Activated CD8-positive, alpha-beta memory T cell treated with anti-CD3 and anti-CD28 coated beads, Interleukin-2, amount 50 U/mL, for 4 hours (primary cell): ENCODE data around the gene ZNRF3.

Source experiments
- DNase-seq: peaks from one replicate; pipeline ENCODE4 v3.0.0-alpha.2; 2020

The ZNRF3 gene

DNA sequence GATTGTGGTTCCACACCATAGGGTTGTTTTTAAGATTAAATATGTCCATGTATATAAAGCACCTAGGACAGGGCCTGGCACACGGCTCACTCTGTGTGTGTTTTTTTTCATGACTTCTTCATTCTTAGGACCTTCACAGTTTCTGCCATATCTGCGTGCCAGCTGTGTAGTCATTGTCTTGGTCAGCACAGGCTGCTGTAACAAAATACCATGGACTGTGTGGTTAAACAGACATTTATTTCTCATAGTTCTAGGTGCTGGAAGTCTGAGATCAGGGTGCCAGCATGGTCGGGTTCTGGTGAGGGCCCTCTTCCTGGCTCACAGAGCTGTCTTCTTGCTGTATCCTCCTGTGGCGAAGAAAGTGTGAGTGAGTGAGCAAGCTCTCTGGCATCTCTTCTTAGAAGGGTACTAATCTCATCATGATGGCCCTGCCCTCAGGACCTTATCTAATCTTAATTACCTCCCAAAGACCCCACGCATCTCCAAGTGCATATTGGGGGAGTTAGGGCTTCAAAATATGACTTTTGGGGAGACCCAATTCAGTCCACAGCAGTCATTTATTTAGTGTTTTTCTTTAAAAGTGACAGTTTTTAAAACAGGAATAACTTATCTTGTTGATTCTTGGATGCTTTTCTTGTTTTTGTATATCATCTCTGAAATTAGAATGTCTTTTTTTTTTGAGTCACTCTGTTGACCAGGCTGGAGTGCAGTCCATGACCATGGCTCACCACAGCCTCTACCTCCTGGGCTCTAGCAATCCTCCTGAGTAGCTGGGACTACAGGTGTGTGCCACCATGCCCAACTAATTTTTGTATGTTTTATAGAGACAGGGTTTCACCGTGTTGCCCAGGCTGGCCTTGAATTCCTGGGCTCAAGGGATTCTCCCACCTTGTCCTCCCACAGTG, 70.9 kb downstream of the ZNRF3 start:
- no peak for DNase-seq

DNA sequence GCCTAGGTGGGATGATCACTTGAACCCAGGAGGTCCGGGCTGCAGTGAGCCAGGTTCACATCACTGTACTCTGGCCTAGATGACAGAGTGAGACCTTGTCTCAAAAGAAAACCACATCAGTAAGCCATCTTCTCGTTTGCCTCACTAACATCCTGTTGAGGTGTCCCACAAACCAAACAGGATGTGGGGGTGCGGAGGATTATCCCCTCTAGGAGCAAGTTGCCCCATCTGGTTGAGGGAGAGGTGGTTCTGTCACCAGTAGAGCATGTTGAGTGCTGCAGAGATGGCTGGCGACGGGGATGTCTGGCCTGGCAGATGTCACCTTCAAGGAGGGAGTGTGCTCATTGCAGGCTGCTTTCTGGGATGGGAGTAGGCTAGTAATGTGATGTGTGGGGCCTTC, 72.4 kb downstream of the ZNRF3 start:
- peak; percentile 71 for DNase-seq

DNA sequence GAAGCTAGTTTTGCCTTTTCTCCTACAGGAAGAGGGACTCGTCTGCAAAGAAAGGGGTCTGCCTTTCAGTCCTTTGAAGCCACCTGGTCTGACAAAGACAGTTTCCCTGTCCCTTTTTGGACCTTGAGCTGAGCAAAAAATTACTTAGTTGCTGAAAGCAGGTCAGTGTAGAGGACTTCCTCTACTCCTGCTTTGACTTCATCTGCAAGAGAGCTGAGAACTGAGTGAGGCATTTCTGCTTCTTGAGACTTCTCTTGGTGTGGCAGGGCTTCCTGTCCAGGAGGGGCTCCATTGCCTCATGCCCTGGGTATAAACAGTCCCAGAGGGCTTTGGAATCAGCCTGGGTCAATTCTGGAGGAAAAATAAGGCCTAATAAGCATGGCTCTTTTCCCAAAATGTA, 73.1 kb downstream of the ZNRF3 start:
- DNase-seq: no peak

DNA sequence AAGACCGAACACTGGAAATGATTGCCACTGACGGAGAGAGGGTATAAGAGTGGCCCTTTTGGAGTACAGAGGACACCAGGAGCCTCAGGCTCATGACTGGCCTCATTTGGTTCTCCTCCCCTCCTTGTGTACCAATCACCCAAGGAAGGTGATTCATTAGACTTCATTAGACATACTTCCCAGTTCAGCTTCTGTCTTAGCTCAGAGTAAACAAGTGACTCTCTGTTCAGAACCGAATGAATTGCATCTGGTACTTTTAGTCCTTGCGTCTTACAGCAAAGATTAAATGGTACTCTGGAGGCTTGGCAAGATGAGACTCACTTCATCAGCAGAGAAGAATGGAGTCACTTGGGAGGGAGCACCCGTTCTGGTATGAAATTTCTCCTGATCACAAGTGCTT, 75.2 kb downstream of the ZNRF3 start:
- no peak for DNase-seq

DNA sequence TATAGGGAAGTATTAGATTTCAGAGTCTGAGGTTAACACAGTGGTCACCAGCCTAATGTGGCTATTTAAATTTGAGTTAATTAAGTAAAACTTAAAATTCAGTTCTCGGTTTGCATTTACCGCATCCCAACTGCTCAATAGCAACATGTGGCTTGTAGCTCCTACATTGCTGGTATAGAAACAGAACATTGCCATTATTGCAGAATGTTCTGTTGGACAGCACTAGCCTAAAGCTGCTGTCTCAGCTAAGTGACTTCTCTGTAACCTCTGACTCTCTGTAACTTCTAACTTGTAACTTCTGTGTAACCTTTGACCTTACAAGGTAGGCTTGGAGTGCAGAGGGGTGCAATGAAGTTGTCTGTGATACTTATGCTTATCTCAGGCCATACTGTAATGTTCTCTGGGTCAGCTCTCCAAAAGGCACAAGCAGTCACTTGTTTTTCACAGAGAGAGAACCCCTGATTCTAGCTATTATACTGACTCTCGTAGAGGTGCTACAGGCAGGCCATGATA, 78.7 kb downstream of the ZNRF3 start:
- no peak for DNase-seq

DNA sequence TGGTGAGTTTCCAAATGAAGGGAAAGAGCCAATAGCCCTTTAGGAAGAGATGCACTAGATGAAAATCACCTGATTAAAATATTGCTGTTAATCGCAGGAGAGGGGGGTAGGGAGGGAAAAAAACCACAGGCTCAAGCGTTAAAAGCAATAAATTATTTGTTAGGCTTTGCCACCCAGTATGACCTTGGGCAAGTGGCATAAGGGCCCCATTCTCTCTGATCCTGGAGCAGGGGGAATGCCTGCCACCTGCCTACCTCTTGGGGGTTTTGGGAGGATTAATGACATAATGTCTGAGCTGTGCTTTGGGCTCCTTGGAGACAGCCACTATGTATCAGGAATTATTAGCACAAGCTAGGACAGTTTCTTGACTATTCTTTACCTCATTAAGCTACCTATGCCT, 80.0 kb downstream of the ZNRF3 start:
- DNase-seq: no peak

DNA sequence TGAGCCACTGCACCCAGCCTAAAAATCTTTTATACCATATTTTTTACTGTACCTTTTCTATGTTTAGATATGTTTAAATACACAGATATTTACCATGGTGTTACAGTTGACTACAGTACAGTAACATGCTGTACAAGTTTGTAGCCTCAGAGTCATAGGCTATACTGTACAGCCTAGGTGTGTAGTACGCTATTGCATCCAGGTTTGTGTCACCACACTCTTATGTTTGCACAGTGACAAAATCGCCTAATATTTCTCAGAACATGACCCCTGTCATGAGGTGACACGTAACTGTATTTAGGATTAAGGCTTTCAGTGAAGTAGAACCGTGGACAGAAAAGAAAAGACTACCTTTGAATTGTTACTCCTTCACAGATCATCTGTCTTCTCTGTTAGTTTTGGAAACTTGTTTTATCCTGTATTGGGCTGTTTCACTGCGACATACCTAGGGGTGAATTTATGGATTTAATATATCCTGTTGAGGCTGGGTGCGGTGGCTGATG, 83.8 kb downstream of the ZNRF3 start:
- DNase-seq: no peak

DNA sequence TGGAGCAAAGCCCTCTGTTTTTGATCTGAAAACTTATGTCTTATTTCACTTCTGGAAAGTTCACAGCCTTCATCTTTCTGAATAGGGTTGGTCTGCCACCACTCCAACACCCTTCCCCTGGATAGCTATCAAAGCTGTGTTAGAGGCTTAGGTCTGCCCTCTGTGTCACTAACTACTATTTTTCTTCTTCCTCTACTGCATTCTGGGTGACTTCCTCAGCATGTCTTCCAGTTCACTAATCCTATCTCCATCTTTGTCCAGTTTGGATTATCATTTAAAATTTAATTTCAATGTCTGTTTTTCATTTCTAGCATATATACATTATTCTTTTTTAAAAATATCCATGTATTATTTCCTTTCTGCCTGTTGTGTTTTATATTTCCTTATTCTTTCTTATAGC, 84.6 kb downstream of the ZNRF3 start:
- no peak for DNase-seq

DNA sequence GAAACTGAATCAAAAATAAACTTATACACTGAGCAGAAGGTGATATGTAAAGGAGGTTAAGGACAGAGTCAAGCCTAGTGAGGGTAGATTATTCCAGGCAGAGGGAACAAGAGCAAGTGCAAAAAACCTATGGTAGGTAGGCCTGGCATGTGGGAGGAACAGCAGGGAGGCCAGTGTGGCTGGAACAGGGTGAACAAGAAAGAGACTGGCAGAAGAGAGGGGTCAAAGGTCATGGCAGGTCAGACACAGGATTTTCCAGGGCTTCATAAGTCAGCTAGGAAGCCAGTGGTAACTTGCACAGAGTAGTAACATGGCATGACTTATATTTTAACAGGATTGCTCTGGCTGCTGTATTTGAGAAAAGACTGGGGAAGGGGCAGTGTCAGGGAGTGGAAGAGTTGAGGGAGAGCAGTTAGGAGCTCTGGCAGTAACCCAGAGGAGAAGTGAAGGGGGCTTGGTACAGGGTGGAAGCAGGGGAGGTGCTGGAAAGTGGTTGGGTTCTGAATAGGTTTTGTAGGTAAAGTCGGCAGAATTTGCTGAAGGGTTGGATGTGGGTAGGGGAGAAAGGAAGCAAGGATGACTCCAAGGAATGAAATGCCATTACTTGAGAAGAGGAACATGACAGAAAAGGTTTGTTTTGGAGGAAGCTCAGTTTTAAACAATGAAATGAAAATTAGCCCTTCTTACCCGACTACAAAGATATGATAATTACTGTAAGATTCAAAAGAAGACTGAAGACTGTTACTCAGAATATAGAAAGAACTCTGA, 86.2 kb downstream of the ZNRF3 start:
- DNase-seq: no peak

DNA sequence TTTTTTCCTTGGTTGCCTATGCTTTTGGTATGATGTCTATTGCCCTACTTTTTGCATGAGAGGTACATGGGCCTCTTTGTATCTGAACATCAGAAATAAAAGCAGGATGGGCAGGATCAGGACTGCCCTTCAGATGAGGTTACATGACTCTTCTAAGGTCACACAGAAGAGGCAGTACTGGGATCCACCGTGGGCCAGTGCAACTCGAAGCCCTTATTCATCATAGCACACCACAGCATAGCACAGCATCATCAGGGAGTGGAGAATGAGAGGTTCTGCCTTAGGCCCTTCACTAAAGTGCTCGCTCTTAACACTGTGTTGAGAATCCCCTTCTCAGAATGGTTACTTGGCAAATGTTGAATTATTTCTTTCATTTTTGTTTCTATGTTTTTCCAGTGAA, 90.0 kb downstream of the ZNRF3 start:
- DNase-seq: no peak

DNA sequence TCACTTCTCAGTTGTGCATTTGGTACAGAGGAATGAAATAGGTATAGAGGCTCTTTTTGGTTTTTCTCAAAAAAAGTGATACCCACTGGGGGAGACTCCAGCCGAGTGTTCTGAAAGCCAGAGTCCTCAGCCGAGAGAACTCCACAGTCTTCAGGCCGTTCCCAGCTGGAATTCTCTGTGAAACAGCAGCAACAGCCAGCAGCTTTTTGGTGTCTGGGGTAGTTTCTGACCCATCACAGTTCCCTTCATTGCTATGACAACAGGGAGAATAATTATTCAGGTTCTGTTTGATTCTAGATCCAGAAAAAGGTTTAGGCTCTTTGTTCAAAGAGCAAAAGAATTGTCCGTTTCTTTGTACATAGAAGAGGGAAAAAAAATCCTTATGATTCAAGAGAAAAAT, 93.7 kb downstream of the ZNRF3 start:
- DNase-seq: no peak

DNA sequence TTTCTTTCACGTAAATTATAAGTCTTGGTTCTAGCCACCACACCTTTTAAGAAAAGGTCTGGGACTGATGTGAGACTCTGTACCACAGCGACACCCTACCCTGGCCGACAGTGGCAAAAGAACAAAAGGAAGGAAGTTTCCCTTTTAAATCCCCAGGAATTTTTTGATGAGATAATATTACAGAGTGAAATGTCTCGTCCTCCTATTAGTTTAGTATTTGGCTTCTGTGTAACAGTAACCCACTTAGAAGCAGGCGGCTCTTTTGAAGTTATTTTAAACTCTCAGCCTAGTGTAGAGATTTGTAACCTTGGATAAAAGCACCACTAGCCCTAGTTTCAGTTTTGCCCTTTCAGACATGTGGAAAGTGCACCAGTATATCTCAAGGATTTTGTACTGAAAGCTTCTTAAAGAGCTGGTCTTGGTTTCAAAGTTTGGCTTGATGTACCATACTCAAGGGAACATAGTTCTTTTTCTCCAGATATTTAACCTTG, 94.2 kb downstream of the ZNRF3 start:
- no peak for DNase-seq

DNA sequence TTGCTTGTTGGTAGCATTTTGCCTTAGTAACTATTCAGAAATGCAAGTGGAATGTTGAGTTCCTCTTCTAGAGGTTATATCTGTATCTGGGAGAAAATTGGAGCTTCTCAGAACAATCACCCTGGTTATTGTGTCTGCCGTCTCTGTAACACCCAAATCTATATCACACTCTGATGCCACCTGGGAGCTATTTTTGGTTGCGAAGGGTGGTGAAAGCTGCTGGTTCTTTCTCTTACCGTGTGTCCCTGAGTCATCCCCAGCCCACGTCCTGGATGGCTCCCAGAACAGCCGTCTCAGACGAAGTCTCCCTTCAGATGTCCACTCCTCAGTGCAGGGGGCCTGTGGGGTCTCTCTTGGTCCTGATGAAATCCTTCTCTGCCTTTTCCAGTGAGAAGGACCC, 94.8 kb downstream of the ZNRF3 start:
- DNase-seq: no peak

DNA sequence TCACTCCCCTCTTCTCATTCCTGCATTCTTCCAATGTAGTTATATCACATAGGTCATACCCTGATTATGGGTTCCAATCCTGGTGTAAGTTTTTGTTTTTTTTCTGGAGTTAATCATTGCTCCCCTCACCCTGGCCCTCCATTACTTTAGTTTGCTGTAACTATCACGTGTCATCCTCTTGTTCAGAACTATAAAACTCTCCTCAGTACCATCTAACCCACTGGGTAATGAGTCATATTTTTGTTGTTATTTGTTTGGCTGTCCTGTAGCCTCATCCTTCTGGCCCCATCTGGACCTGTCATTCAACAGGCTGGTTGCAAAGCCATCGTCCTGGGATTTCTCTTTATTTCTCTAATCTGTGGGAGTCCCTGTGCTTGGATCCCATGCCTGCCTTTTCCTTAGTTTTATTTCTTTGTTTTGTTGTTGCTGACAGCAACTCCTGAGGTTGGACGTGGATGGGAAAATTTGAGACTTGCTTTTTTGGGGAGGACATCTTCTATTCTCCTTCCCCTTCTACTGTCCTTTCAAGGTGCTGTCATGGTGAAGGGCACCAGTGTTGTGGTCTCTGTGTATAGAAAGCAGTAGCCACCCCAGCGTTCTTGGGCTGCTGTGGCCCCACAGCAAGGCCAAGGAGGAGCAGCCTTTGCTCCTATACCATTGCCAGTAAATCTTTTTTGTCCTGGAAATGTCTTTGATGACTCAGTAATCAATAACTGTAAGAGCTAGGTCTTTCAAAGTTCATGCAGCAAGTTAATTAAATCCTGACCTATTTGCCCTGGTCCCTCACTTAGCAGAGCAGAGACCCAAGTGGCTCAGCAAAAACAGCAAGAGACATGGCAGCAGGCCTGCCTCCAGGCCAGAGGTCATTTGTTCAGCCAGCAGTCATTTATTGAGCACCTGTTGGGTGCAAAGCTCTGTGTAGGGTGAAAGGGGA, 95.8 kb downstream of the ZNRF3 start:
- DNase-seq: no peak

DNA sequence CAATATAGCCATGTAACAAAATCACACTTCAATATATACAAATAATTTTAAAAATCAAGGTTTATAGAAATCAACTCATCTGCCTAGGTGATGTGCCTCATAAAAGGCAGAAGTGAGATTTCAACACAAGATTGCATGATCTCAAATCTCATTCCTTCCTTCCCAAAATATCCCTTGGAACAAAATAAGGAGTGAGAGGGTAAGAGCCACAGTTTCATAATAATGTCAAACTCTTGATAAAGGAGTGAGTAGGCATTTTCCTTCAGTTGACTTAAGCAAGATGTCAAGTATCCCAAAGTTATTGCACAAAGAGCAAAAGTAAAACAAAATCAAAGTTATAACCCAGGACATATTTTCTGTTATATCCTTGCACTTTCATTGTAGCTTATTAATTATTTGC, 97.0 kb downstream of the ZNRF3 start:
- DNase-seq: no peak

DNA sequence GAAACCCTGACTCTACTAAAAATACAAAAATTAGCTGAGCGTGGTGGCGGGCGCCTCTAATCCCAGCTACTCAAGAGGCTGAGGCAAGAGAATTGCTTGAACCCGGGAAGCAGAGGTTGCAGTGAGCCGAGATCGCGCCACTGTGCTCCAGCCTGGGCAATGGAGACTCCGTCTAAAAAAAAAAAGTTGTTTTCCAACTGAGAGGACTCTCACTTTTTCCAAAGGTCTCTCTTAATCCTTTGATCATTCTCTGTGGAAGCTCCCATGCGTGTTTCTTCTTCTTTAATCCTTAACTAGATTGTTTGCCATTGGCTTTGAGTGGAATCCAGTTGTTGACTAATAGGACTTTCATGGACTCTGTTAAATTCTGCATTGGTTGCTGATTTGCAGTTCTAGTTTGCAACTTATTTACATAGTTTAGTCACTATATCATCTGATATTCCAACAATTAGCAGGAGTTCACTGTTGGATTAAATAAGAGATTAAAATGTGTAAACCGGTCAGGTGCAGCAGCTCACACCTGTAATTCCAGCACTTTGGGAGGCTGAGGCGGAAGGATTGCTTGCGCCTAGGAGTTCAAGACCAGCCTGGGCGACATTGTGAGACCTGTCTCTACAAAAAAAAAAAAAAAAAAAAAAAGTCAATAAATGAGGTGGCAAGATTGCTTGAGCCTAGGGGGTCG, 98.6 kb downstream of the ZNRF3 start:
- no peak for DNase-seq

DNA sequence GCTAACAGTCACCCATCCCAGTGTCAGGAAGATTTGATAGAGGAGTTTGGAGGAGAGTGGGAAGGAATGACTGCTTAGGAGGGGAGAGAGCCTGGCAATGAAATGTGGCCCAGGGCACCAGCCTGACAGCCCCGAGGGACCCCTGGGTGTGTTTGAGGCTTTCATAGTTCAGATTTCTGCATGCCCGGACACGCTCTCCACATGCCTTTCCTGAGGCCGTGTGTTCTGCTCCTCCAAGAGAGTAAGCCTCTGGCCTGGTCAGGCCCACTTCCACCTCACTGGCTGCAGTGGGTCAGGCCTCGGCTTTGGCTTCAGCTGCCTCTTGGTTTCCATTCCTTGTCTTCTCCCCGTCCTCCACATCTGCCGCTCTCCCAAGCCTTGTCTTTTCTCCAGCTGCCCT, 99.8 kb downstream of the ZNRF3 start:
- no peak for DNase-seq

DNA sequence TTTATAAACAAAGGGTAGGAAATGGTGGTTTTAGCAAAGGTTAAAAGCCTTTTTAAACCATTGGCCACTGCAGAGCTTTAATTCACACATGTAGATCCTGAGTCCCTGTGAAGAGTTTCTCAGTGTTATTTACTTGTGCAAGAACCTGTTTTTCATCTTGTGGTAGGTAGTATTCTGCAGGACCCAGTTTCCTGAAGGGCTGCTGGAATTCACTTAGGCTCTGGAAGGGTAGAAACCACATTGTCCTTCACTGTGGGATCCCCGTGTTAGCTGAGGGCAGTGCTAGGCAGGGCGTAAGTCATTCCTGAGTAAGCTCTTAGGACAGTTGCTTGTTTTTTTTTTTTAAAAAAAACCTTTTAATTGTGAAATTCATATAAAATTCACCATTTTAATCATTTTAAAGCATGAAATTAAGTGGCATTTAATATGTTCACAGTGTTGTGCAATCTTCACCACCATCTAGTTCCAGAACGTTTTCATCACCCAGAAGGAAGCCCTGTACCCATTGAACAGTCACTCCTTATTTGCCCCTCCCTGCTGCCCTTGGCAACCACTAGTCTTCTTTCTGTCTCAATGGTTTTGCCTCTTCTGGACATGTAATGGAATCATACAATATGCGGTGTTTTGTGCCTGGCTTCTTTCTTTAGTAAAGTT, 100.5 kb downstream of the ZNRF3 start:
- DNase-seq: no peak

DNA sequence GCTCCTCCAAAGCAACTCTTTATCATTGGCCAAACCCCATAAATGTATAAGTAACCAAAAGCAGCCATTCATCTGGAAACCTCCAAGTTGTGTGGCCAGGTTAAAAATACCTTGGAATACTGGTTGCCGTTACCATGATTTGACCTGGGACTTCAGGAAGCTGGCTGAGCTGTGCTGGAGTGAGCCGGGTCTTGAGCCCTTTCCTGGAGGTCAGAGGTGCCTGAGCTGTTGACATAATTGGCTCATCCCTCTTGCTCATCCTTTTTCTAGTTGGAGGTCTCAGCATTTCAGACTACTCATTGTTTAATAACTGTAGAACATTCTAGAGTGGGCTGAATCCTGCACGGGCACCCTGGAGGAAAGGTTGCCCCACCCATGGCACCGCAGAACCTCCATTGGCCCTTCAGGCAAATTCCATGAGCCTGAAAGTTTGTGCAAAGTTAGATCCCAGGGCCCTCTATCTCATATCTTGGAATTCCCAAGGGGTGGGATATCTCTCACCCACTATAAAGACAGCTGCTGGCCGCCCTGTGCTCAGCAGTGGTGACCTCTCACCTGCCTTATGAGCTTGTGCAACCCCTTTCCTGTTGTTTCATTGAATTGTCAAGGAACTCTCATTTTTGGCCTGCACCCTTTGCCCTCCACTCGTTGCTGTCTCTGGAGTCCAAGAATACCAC, 101.2 kb downstream of the ZNRF3 start:
- DNase-seq: no peak

DNA sequence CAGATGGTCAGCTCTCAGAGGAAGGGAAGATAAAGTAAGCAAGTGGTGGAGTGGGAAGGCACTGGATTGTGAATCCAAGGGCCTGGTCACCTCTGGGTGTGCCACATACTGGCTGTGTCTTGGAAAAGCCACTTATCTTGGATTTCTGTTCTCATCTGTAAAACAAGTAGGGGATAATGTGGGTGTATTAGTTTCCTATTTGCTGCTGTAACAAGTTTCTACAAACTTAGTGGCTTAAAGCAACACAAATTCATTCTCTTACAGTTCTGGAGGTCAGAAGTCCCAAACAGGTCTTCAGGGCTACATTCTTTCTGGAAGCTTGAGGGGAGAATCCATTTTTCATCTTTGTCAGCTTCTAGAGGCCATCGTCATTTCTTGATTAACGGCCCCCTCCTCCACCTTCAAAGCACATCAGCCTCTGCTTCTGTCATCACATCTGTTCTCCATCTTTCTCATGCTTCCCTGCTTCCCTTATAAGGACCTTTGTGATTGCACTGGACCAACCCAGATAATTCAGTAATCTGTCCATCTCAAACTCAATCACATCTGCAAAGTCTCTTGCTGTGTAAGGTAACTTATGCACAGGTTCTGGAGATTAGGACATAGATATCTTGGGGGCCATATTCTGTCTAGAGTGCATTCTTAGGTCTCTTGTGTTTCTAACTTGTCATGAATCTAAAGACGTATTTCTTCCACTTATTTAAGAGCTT, 102.4 kb downstream of the ZNRF3 start:
- DNase-seq: no peak
